Gastrocnemius medialis (tissue), 4 donors: ENCODE results near the gene TGM2. TPM values are rescaled to one million over a fixed set of nuclear protein-coding genes. Genes with fewer than 3 reads are reported as not detected.

Source experiments
- ATAC-seq, 2 donors: fragments of 150-250 bp; one replicate each; pipeline ENCODE4 v1.9.1; 2016
- DNase-seq, 2 donors: peaks; one replicate each; pipeline ENCODE4 v3.0.0-alpha.2; 2019
- H3K27ac ChIP-seq, 4 donors: fragments of 200-600 bp; sonication (generic); 1 replicate in 1 of 4; 2 replicates in 3 of 4; pipeline ENCODE4 v1.5.1; 2016 to 2018; ENCODE audit warnings: mild to moderate bottlenecking in 2 of 4, moderate library complexity in 1 of 4
- H3K27me3 ChIP-seq, 3 donors: fragments of 200-600 bp; sonication (generic) in 2 of 3; 1 replicate in 1 of 3; 2 replicates in 2 of 3; pipeline versions ENCODE4 v1.5.1 to v1.6.0; 2016 to 2019; ENCODE audit warnings: mild to moderate bottlenecking in 1 of 3, moderate library complexity in 1 of 3
- H3K36me3 ChIP-seq, 2 donors: fragments of 200-600 bp; sonication (generic) in 1 of 2; one replicate each; pipeline ENCODE4 v1.5.1; 2017 to 2018
- H3K4me1 ChIP-seq, 2 donors: fragments of 200-600 bp; sonication (generic) in 1 of 2; one replicate each; pipeline ENCODE4 v1.5.1; 2016 to 2017; ENCODE audit warnings: mild to moderate bottlenecking in 2 of 2
- H3K4me3 ChIP-seq, 4 donors: fragments of 200-600 bp; sonication (generic) in 3 of 4; 1 replicate in 1 of 4; 2 replicates in 3 of 4; pipeline ENCODE4 v1.5.1; 2016 to 2019; ENCODE audit warnings: mild to moderate bottlenecking in 2 of 4
- H3K9me3 ChIP-seq, 3 donors: fragments of 200-600 bp; sonication (generic) in 2 of 3; 1 replicate in 1 of 3; 2 replicates in 2 of 3; pipeline ENCODE4 v1.5.1; 2016 to 2019
- POLR2A ChIP-seq, 2 donors: fragments of 450-650 bp; IDR thresholded peaks; one replicate each; pipeline ENCODE4 v1.6.1; 2017; ENCODE audit warnings: antibody characterized with exemption in 2 of 2, mild to moderate bottlenecking in 2 of 2, moderate library complexity in 2 of 2
- in situ Hi-C, 4 donors: fragments of 200-750 bp; cut with MboI; loops; one replicate each; pipeline versions ENCODE4 v1.15.0 to v1.8.0; 2017; ENCODE audit warnings: low sequenced_read_pairs in 4 of 4
- intact Hi-C: fragments of 100-400 bp; cut with DNase I; formaldehyde crosslinking; loops from one replicate; pipeline ENCODE4 v1.15.1; 2023; ENCODE audit warnings: low total_unique reads
- total RNA-seq, 4 donors: library from RNA; depleted of rRNA; stranded (reverse); fragments of >200 nt; gene quantifications; one replicate each; pipeline versions ENCODE4 v1.1.0 to v1.2.3, GENCODE V29; 2016
- TF ChIP-seq, protein P1 (sequence below), 5 experiments: fragments of 450-650 bp in 3 of 5; fragments of 200-600 bp in 2 of 5; sonication (generic) in 2 of 5; IDR thresholded peaks in 4 of 5; conservative IDR thresholded peaks in 1 of 5; 1 replicate in 4 of 5; 2 replicates in 1 of 5; pipeline ENCODE4 v1.5.1; 2016 to 2019; ENCODE audit warnings: antibody characterized with exemption in 5 of 5, mild to moderate bottlenecking in 3 of 5, moderate library complexity in 3 of 5

Gene TGM2
- total RNA-seq, 4 donors from 2014 or later, result 12.8 to 152 (median 58.4) TPM

DNA sequence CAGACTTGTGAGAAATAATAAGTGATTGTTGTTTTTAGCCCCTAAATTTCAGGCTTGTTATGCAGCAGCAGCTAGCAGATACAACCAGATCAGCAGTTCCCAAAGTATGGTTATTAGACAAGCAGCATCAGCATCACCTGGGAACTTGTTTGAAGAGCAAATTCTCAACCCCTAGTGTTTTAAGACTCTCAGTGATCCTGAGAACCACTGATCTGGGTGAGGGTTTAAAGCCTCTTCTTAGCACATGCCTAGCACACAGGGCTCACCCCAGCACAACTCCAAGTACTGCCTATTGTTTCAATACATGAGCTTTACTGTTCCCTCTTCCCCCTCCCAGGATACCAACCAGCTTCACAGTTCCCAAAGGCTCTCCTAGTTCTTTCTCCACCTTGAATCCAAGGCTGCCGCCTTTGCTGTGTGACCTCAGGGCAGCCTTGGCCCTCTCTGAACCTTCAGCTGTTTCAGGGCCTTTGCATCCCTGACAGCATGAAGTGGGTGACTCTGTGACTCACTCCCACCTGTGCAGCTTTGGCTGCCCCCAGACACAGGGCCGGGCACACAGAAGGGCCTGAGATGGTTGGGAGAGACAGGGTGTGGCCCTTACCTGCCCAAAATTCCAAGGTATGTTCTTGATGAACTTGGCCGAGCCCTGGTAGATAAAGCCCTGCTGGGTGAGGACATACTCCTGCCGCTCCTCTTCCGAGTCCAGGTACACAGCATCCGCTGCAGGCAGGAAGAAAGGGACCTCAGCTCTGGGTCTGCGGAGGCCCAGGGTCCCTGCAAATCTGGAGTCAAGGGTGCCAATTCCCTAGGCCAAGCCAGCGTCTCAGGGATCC is 14.5 kb downstream of the TGM2 start:
- Histone ChIP-seq H3K4me1 (peaks cover 9 to 16% of the 10 kb centered on the region in 2 donors), H3K27me3 (no peaks in the 10 kb centered on the region), H3K4me3 (no peak overlapping the region), H3K27ac (no peak overlapping the region), H3K36me3 (peaks cover 3 to 80% of the 10 kb centered on the region in 2 donors), H3K9me3 (no peaks in the 10 kb centered on the region)
- intact Hi-C loops, result no loop called here
- DNase-seq (no peak), ATAC-seq (no peak)
- in situ Hi-C loops, result no loop called here
- TF ChIP-seq, protein P1, sequence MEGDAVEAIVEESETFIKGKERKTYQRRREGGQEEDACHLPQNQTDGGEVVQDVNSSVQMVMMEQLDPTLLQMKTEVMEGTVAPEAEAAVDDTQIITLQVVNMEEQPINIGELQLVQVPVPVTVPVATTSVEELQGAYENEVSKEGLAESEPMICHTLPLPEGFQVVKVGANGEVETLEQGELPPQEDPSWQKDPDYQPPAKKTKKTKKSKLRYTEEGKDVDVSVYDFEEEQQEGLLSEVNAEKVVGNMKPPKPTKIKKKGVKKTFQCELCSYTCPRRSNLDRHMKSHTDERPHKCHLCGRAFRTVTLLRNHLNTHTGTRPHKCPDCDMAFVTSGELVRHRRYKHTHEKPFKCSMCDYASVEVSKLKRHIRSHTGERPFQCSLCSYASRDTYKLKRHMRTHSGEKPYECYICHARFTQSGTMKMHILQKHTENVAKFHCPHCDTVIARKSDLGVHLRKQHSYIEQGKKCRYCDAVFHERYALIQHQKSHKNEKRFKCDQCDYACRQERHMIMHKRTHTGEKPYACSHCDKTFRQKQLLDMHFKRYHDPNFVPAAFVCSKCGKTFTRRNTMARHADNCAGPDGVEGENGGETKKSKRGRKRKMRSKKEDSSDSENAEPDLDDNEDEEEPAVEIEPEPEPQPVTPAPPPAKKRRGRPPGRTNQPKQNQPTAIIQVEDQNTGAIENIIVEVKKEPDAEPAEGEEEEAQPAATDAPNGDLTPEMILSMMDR (IDR thresholded peaks at IDR 0.05 in 4 of 5, conservative IDR thresholded peaks at IDR 0.05 in 1 of 5), result no peak
- no peak for TF ChIP-seq POLR2A (IDR thresholded peaks at IDR 0.05)

DNA sequence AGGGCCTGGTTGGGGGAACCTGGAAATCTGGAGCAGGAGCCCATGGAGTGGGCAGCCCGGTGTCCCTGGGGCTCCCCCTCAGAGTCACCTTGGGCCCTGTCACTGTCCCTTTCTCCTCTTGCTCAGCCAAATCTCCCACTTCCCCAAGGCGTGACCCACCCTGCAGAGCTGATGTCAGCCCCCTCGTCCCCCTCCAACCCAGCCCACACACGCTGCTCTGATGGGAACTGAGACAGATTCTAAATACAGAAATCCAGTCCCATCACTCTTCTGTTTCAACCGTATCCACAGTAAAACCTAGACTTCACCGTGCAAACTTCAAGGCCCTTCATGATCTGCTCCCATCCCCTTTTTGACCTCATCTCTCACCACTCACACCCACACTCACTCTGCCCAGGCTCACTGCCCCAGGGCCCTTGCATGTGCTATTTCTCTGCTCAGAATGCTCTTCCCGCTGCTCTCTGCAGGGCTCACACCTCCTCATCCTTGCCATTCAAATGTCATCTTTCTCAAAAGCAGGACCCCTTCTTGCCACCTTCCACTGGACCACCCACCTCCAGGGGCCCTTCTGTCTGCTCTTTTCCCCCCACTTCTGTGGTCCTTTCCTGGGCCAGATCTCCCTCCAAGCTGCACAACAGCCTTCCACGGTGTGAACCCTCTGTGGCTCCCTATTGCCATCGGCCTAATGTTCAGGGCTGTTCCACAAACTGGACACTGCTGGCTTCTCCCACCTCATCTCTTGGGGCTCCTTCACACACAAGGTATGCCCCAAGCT is 16.6 kb downstream of the TGM2 start:
- Histone ChIP-seq H3K27me3 (no peaks in the 10 kb centered on the region), H3K4me1 (peaks cover 23 to 27% of the 10 kb centered on the region in 2 donors), H3K9me3 (no peaks in the 10 kb centered on the region), H3K27ac (no peak overlapping the region), H3K4me3 (no peak overlapping the region), H3K36me3 (peaks cover 3 to 69% of the 10 kb centered on the region in 2 donors)
- DNase-seq, result no peak
- no peak for ATAC-seq
- intact Hi-C loops, result no loop called here
- no peak for TF ChIP-seq POLR2A (IDR thresholded peaks at IDR 0.05)
- TF ChIP-seq, protein P1 (IDR thresholded peaks at IDR 0.05 in 4 of 5, conservative IDR thresholded peaks at IDR 0.05 in 1 of 5), result no peak
- in situ Hi-C loops, result no loop called here

DNA sequence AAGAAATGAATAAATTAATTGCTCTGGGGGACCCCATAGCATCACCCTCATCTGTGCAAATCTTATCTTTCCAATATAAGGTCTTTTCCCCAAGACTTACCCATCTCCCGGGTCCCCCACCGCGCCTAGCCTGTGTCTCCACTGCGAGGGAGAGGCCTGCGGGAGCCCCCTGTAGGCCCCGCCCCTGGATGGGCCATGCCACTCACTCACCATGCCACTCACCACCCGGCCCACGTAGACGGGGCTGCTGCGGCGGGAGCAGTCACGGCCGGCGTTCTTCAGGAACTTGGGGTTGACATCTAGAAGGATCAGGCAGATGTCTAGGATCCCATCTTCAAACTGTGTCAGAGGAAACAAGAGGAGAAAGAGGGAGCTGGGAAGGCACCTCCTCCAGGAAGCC is 17.3 kb downstream of the TGM2 start:
- Histone ChIP-seq H3K4me3 (no peak overlapping the region), H3K27me3 (no peaks in the 10 kb centered on the region), H3K36me3 (peaks cover 3 to 68% of the 10 kb centered on the region in 2 donors), H3K27ac (no peak overlapping the region), H3K9me3 (no peaks in the 10 kb centered on the region), H3K4me1 (peaks cover 23 to 24% of the 10 kb centered on the region in 2 donors)
- TF ChIP-seq POLR2A (IDR thresholded peaks at IDR 0.05), result no peak
- TF ChIP-seq, protein P1 (IDR thresholded peaks at IDR 0.05 in 4 of 5, conservative IDR thresholded peaks at IDR 0.05 in 1 of 5), result no peak
- intact Hi-C loops, result no loop called here
- no peak for DNase-seq
- ATAC-seq, result no peak
- in situ Hi-C loops, result no loop called here

DNA sequence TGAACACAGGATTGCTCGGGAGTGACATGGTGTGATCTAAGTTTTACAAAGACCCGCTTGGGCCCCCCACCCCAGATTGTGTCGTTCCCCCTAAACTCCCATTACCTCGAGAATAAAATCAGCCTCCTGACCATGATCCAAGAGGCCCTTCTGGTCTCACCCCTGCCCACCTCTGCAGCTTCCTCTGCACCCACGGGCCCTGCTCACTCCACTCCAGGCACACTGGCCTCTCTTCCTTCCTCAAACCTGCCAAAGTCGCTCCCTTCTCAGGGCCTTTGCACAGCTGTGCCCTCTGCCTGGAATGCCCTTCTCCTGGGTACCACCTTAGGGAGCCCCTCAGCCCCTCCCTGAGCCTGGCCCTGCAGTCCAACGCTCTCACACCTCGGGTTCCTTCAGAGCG is 17.9 kb downstream of the TGM2 start:
- intact Hi-C loops, result no loop called here
- H3K27me3 ChIP-seq, result no peaks in the 10 kb centered on the region
- ATAC-seq (no peak), DNase-seq (no peak)
- TF ChIP-seq, protein P1 (IDR thresholded peaks at IDR 0.05 in 4 of 5, conservative IDR thresholded peaks at IDR 0.05 in 1 of 5), result no peak
- no peak for TF ChIP-seq POLR2A (IDR thresholded peaks at IDR 0.05)
- H3K4me3 ChIP-seq, result no peak overlapping the region
- H3K36me3 ChIP-seq, result peaks cover 3 to 68% of the 10 kb centered on the region in 2 donors
- in situ Hi-C loops, result no loop called here
- H3K27ac ChIP-seq, result no peak overlapping the region
- no peaks in the 10 kb centered on the region for H3K9me3 ChIP-seq
- H3K4me1 ChIP-seq, result peaks cover 21% of the 10 kb centered on the region in 2 donors
